Activated CD4-positive, alpha-beta T cell treated with anti-CD3 and anti-CD28 coated beads, Interleukin-10, Interleukin-2, amounts not matched to agents 100 ng/mL and 50 ng/mL, durations not matched to agents 16 hours and 8 hours (primary cell): ENCODE data around the gene CDC25B.
"Not testable (repeated sequence)": the region's sequence is repeated elsewhere in the genome, so short reads cannot be mapped to it uniquely, and the experiment has no call there.

Experiments used
- DNase-seq: peaks from one replicate; pipeline ENCODE4 v3.0.0-alpha.2; 2020

The CDC25B gene

GRCh38 chr20:3786665-3787323 is 9.3 kb upstream of the CDC25B start, which contains the start of gene CENPB:
Gene CENPB, minus strand, starts transcription at chr20:3786740. Its CDS starts 257 bp downstream, at chr20:3786483.
- DNase-seq, result peak; percentile 94

GRCh38 chr20:3787324-3788014 is 8.6 kb upstream of the CDC25B start:
- DNase-seq, result no peak

GRCh38 chr20:3788685-3789155 is 7.4 kb upstream of the CDC25B start:
- DNase-seq, result no peak

GRCh38 chr20:3789201-3789600 is 6.9 kb upstream of the CDC25B start:
- DNase-seq, result not testable (repeated sequence)

- not testable (repeated sequence) for DNase-seq
These were observed 1.9 kb upstream of the CDC25B start for GRCh38 chr20:3794168-3794567.

GRCh38 chr20:3794701-3795420 is 1.2 kb upstream of the CDC25B start:
- DNase-seq, result no peak

GRCh38 chr20:3796477-3797225 is 541 bp downstream of the CDC25B start:
- DNase-seq, result no peak

- no peak for DNase-seq
These were observed 1.1 kb downstream of the CDC25B start for GRCh38 chr20:3797226-3797545.

- DNase-seq, result peak; percentile 71
These were observed 1.7 kb downstream of the CDC25B start for GRCh38 chr20:3797592-3798372.

- DNase-seq, result no peak
These were observed 2.3 kb downstream of the CDC25B start for GRCh38 chr20:3798373-3798768.

GRCh38 chr20:3798908-3799248 is 2.8 kb downstream of the CDC25B start:
- no peak for DNase-seq

GRCh38 chr20:3800256-3800877 is 4.3 kb downstream of the CDC25B start:
- no peak for DNase-seq

- no peak for DNase-seq
These were observed 4.8 kb downstream of the CDC25B start for GRCh38 chr20:3800878-3801260.

- DNase-seq, result no peak
These were observed 5.2 kb downstream of the CDC25B start for GRCh38 chr20:3801299-3801698.

GRCh38 chr20:3801846-3802245 is 5.7 kb downstream of the CDC25B start:
- DNase-seq, result no peak

GRCh38 chr20:3802524-3803239 is 6.6 kb downstream of the CDC25B start:
- DNase-seq, result no peak

GRCh38 chr20:3803289-3803688 is 7.2 kb downstream of the CDC25B start:
- DNase-seq, result no peak

GRCh38 chr20:3803854-3804253 is 7.7 kb downstream of the CDC25B start:
- no peak for DNase-seq

GRCh38 chr20:3804254-3804751 is 8.2 kb downstream of the CDC25B start:
- DNase-seq, result no peak

- DNase-seq, result no peak
These were observed 8.7 kb downstream of the CDC25B start for GRCh38 chr20:3804781-3805180.

GRCh38 chr20:3808544-3808943 is 12.4 kb downstream of the CDC25B start:
- no peak for DNase-seq
